Fibroblast of gingiva (primary cell): ENCODE data around the gene ELOA2.
"Not testable (repeated sequence)": the region's sequence is repeated elsewhere in the genome, so short reads cannot be mapped to it uniquely, and the experiment has no call there.

Experiments used
- DNase-seq: peaks from one replicate; pipeline ENCODE4 v3.0.0-alpha.2; 2011; ENCODE audit warnings: low read depth

The ELOA2 gene

GRCh38 chr18:47020757-47021156 is 14.7 kb downstream of the ELOA2 start:
- DNase-seq: not testable (repeated sequence)

- DNase-seq: not testable (repeated sequence)
These were observed 15.6 kb downstream of the ELOA2 start for GRCh38 chr18:47019870-47020269.
